Stimulated activated naive CD8-positive, alpha-beta T cell treated with anti-CD3 and anti-CD28 coated beads, Interleukin-15, Interleukin-2, amounts not matched to agents 100 ng/mL and 50 ng/mL, for 24 hours (primary cell): Measurements from ENCODE around the gene DDTL.
"Not testable (repeated sequence)": the region's sequence is repeated elsewhere in the genome, so short reads cannot be mapped to it uniquely, and the experiment has no call there.

ENCODE experiments used
- H3K27ac Mint-ChIP-seq: one replicate; pipeline ENCODE4 v1.8.0; 2021; ENCODE audit warnings: mild to moderate bottlenecking, mixed read lengths
- H3K27me3 Mint-ChIP-seq: one replicate; pipeline ENCODE4 v1.8.0; 2021; ENCODE audit warnings: mixed read lengths
- H3K36me3 Mint-ChIP-seq: one replicate; pipeline ENCODE4 v1.8.0; 2021; ENCODE audit warnings: low read depth, mixed read lengths
- H3K4me1 Mint-ChIP-seq: one replicate; pipeline ENCODE4 v1.8.0; 2021; ENCODE audit warnings: low read depth, mixed read lengths
- H3K4me3 Mint-ChIP-seq: one replicate; pipeline ENCODE4 v1.8.0; 2021; ENCODE audit warnings: mild to moderate bottlenecking, mixed read lengths
- H3K9me3 Mint-ChIP-seq: one replicate; pipeline ENCODE4 v1.8.0; 2021; ENCODE audit warnings: mixed read lengths

Gene DDTL

DNA sequence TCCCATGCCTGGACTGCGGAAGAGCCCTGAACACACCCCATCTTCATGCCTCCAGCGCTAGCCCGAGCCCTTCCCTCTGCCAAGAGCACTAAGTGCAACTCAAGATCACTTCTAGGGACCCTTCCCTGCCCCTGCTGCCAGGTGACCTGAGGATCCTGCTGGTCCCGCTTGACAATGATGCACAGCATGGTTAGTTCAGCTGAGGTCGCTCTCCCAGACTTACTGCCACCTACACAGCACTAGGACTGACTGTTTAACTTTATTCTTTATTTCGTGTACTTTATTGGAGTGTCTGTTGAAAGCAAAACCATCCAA lies 11.7 kb upstream of the DDTL start:
- not testable (repeated sequence) for H3K27ac Mint-ChIP-seq, H3K9me3 Mint-ChIP-seq, H3K4me1 Mint-ChIP-seq, H3K27me3 Mint-ChIP-seq, H3K36me3 Mint-ChIP-seq, H3K4me3 Mint-ChIP-seq

DNA sequence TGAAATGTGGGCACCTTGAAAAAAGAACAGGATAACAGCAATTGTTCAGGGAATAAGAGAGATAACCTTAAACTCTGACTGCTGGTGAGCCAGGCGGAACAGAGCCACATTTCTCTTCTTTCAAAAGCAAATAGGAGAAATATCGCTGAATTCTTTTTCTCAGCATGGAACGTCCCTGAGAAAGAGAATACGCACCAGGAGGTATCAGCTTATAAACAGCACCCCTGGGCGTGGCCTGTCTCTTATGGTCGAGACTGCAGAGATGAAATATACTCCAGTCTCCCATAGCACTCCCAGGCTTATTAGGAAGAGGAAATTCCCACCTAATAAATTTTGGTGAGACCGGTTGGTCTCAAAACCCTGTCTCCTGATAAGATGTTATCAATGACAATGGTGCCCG lies 10.8 kb upstream of the DDTL start:
- not testable (repeated sequence) for H3K36me3 Mint-ChIP-seq, H3K9me3 Mint-ChIP-seq, H3K4me1 Mint-ChIP-seq, H3K27ac Mint-ChIP-seq, H3K27me3 Mint-ChIP-seq, H3K4me3 Mint-ChIP-seq

- peak overlapping the region; percentile 72 for H3K27ac Mint-ChIP-seq
- not testable (repeated sequence) for H3K27me3 Mint-ChIP-seq
These were observed 10.3 kb upstream of the DDTL start for GRCh38 chr22:23956301-23956900.

GRCh38 chr22:23961084-23961771 lies 5.5 kb upstream of the DDTL start, which contains the start of gene GSTT2B:
Gene GSTT2B, minus strand, starts transcription at chr22:23961195. Its CDS starts 64 bp downstream, at chr22:23961131.
- H3K4me3 Mint-ChIP-seq, H3K4me1 Mint-ChIP-seq, H3K9me3 Mint-ChIP-seq, H3K27me3 Mint-ChIP-seq, H3K36me3 Mint-ChIP-seq, H3K27ac Mint-ChIP-seq: not testable (repeated sequence)

More at GRCh38 chr22:23956301-23956900, 10.3 kb upstream of the DDTL start:
- not testable (repeated sequence) for H3K9me3 Mint-ChIP-seq, H3K4me3 Mint-ChIP-seq, H3K36me3 Mint-ChIP-seq, H3K4me1 Mint-ChIP-seq

- not testable (repeated sequence) for H3K9me3 Mint-ChIP-seq, H3K27me3 Mint-ChIP-seq, H3K4me3 Mint-ChIP-seq, H3K27ac Mint-ChIP-seq
- peaks cover 19% of the 10 kb centered on the region for H3K36me3 Mint-ChIP-seq
- H3K4me1 Mint-ChIP-seq, result peaks cover 20% of the 10 kb centered on the region
These were observed 594 bp upstream of the DDTL start for GRCh38 chr22:23966094-23966493.

DNA sequence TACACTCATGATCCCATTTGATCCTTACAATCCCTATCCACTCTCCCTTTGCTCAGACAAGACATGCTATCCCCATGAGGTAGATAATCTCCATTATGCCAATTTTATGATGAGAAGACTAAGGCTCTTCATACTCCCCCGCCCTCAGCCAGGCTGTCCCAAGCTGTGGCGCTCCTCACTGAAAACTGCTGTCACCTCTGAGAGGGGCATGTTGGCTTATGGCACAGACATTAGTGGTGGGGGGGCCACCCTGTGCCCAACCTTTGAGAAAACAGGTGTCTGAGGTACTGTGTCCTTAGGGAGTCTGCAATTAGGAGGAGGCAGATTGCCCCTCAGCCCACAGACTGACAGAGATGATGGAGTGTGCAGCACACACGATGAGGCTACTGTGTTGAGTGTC lies 2.4 kb downstream of the DDTL start:
- Mint-ChIP-seq H3K36me3 (peaks cover 29% of the 10 kb centered on the region), H3K27me3 (no peaks in the 10 kb centered on the region), H3K9me3 (no peaks in the 10 kb centered on the region), H3K27ac (peak overlapping the region; percentile 68), H3K4me1 (peaks cover 28% of the 10 kb centered on the region), H3K4me3 (peak overlapping the region; percentile 67)

DNA sequence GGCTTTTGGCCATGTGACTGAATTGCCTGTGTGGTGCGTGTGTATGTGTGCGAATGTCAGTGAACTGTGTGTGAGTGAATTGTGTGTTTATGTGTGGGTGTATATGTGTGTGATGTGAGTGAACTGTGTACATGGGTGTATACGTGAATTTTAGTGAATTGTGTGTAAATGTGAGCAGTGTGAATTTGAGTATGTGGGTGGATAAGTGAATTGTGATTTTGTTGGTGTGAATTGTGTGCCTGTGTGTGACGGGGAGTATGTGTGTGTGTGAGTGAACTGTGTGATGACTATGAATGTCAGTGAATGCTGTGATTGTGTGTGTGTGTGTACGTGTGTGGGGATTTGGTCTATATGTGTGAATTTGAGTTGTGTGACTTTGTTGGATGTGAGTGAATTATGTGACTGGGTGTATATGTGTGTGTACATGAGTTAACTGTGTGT lies 3.5 kb downstream of the DDTL start:
- peak overlapping the region; percentile 76 for H3K27ac Mint-ChIP-seq
- H3K27me3 Mint-ChIP-seq, result no peaks in the 10 kb centered on the region
- H3K4me3 Mint-ChIP-seq, result peak overlapping the region; percentile 22
- peaks cover 29% of the 10 kb centered on the region for H3K36me3 Mint-ChIP-seq
- H3K4me1 Mint-ChIP-seq, result peaks cover 28% of the 10 kb centered on the region
- no peaks in the 10 kb centered on the region for H3K9me3 Mint-ChIP-seq

- peaks cover 29% of the 10 kb centered on the region for H3K36me3 Mint-ChIP-seq
- H3K4me1 Mint-ChIP-seq, result peaks cover 28% of the 10 kb centered on the region
- H3K4me3 Mint-ChIP-seq, result peak overlapping the region; percentile 44
- no peaks in the 10 kb centered on the region for H3K27me3 Mint-ChIP-seq
- H3K27ac Mint-ChIP-seq, result peak overlapping the region; percentile 76
- H3K9me3 Mint-ChIP-seq, result no peaks in the 10 kb centered on the region
These were observed 4.3 kb downstream of the DDTL start for GRCh38 chr22:23970816-23971486.

- not testable (repeated sequence) for H3K27me3 Mint-ChIP-seq, H3K9me3 Mint-ChIP-seq
- Mint-ChIP-seq H3K27ac (peak overlapping the region; percentile 86), H3K4me3 (peak overlapping the region; percentile 48), H3K4me1 (peaks cover 28% of the 10 kb centered on the region), H3K36me3 (peaks cover 29% of the 10 kb centered on the region)
These were observed 5.2 kb downstream of the DDTL start for GRCh38 chr22:23971927-23972326.

GRCh38 chr22:23974345-23974744 lies 7.7 kb downstream of the DDTL start, which contains the start of gene DDT:
Gene DDT, minus strand, starts transcription at chr22:23974441. Its CDS starts 27 bp downstream, at chr22:23974414.
- not testable (repeated sequence) for H3K4me3 Mint-ChIP-seq, H3K9me3 Mint-ChIP-seq, H3K27ac Mint-ChIP-seq, H3K27me3 Mint-ChIP-seq
- H3K36me3 Mint-ChIP-seq, result peaks cover 25% of the 10 kb centered on the region
- peaks cover 23% of the 10 kb centered on the region for H3K4me1 Mint-ChIP-seq

GRCh38 chr22:23974836-23975352 lies 8.2 kb downstream of the DDTL start:
- not testable (repeated sequence) for H3K27me3 Mint-ChIP-seq, H3K27ac Mint-ChIP-seq, H3K4me3 Mint-ChIP-seq, H3K9me3 Mint-ChIP-seq
- peaks cover 18% of the 10 kb centered on the region for H3K4me1 Mint-ChIP-seq
- peaks cover 19% of the 10 kb centered on the region for H3K36me3 Mint-ChIP-seq

DNA sequence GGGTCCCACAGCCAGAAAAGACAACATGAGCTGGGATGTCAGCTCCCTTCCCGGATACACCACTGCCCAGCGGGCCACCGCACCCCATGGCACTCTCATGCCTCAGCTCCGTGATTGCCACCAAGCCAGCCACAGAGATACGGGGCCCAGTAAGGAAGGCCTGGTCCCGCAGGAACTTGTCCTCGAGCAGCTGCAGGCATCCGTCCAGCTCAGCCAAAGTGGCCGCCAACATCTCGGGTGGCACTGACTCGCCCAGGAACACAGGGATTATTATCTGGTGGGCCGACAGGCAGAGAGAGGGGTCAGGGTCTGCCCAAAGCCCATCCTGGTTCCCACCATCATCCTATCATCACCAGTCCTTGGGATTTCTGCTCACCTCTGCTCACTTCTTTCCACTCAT lies 10.6 kb downstream of the DDTL start:
- not testable (repeated sequence) for H3K27ac Mint-ChIP-seq, H3K4me1 Mint-ChIP-seq, H3K9me3 Mint-ChIP-seq, H3K27me3 Mint-ChIP-seq, H3K4me3 Mint-ChIP-seq, H3K36me3 Mint-ChIP-seq

DNA sequence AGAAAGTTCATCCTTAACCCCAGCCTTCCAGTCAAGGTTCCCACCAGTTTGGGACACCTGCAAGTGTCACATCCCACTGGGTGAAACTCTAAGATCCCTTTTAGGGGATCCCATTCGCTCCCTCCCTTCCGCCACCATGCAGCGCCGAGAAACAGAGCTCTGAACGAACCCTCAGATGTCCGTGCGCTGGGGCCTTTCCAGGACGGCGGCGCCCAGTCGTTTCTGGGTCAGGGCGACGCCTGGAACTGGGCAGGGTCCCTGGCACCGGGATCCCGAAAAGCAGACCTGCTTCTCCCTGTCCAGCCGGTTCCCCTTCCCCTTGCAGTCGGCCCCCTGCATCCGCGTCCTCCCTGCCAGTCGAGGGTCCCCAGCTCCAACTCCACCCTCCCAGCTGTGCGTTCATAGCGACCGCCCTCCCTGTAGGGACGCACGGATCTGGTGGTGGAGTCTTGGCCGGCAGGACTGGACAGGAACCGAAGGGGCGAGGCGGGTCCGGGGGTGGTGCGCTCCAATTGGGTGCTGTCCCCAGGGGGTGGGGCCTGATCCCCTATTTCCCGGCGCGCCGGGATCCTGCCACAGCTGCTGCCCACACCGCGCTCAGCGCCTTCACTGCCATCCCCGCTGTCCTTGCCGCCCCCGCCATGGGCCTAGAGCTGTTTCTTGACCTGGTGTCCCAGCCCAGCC lies 13.0 kb downstream of the DDTL start, which contains the start of gene GSTT2:
Gene GSTT2, plus strand, starts transcription at position 578 of the 684 bp plus-strand sequence.
- not testable (repeated sequence) for H3K9me3 Mint-ChIP-seq, H3K4me1 Mint-ChIP-seq, H3K4me3 Mint-ChIP-seq, H3K27me3 Mint-ChIP-seq, H3K27ac Mint-ChIP-seq, H3K36me3 Mint-ChIP-seq

DNA sequence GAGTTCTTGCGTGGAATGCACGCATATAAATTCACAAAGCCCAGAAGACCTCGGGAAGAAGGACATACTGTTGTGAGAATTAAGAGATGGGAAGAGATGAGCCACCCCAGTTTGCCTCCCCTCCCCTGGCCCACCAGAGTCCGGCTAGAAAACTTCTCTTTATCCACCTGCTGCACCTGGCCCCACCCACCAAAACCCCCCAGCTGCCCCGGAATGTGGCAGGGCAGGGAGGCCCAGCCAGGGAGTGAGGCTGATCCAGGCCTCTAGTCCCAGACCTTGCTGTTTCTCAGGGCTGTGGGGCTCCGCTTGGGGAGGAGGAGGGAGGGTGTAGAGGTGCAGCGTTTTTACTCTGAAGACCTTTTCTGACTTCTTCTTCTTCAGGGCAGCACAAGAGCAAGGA lies 13.9 kb downstream of the DDTL start:
- H3K27ac Mint-ChIP-seq, H3K9me3 Mint-ChIP-seq, H3K4me3 Mint-ChIP-seq, H3K4me1 Mint-ChIP-seq, H3K36me3 Mint-ChIP-seq, H3K27me3 Mint-ChIP-seq: not testable (repeated sequence)

DNA sequence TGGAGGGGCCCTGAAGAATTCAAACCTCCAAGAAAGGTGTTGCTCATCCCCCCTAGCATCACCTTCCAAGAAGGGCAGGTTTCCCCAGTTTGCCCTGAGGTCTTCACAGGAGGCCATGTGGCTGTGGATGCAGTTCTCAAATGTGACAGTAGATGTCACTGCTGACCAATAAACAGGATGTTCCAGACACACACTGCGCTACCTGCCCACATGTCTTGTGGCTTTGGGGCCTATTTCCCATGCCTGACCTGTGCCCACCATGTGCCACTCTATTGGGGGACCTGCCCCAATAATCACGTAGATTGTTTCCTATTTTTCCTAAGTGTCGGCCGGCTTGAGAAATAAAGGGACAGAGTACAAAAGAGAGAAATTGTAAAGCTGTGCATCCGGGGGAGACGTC lies 17.7 kb downstream of the DDTL start:
- H3K27ac Mint-ChIP-seq, result peak overlapping the region; percentile 79
- H3K36me3 Mint-ChIP-seq, result peaks cover 3% of the 10 kb centered on the region
- no peak overlapping the region for H3K4me3 Mint-ChIP-seq
- H3K9me3 Mint-ChIP-seq, result no peaks in the 10 kb centered on the region
- H3K4me1 Mint-ChIP-seq, result peaks cover 6% of the 10 kb centered on the region
- no peaks in the 10 kb centered on the region for H3K27me3 Mint-ChIP-seq
